Suprapubic skin (tissue), 3 donors: Measurements from ENCODE around the gene PAX4.

Experiments used
- CTCF ChIP-seq, 2 donors: fragments of 200-600 bp in 1 of 2; fragments of 450-650 bp in 1 of 2; sonication (generic) in 1 of 2; IDR thresholded peaks; one replicate each; pipeline ENCODE4 v1.5.1; 2016 to 2019; ENCODE audit warnings: antibody characterized with exemption in 2 of 2, mild to moderate bottlenecking in 1 of 2, moderate library complexity in 1 of 2
- POLR2A ChIP-seq, 2 donors: fragments of 450-650 bp; IDR thresholded peaks; one replicate each; pipeline ENCODE4 v1.6.1; 2017; ENCODE audit warnings: antibody characterized with exemption in 2 of 2, mild to moderate bottlenecking in 2 of 2, moderate library complexity in 2 of 2

GRCh38 chr7:127581716-127582115 lies 36.2 kb downstream of the PAX4 start:
- TF ChIP-seq CTCF (IDR thresholded peaks at IDR 0.05) (no peak), POLR2A (IDR thresholded peaks at IDR 0.05) (no peak)
